ENCODE data around the gene HHIP.

Gene HHIP

DNA sequence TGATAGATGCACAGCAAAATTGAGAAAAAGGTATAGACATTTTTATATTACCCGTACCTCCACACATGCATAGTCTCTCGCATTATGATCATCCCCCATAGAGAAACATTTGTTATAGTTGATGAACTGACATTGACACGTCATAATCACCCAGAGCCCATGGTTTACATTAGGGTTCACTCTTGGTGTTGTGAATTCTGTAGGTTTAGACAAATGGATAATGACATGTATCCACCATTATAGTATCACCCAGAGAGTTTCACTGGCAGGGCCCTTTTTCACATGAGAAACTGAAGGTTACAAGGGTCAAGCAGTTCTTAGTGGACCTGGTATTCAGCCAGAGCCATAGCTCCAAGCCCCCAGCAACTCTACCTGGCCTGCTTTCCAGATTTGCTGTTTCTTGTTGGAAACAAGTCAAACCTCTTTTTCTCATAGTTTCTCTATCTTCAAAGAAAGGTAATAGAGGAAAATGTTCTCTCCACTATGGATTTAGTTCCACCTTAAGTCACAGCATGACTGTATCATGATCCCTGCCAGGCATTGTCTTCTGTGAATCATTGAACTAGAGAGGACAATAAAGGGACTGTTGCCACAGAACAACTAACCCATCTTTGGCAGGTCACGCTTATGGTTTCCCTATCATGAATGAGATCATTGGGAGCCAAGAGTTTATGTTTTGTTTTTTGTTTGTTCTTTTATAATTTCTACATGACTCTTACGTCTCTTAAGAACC, 64.0 kb downstream of the HHIP start:
- DNase-seq = no peak

DNA sequence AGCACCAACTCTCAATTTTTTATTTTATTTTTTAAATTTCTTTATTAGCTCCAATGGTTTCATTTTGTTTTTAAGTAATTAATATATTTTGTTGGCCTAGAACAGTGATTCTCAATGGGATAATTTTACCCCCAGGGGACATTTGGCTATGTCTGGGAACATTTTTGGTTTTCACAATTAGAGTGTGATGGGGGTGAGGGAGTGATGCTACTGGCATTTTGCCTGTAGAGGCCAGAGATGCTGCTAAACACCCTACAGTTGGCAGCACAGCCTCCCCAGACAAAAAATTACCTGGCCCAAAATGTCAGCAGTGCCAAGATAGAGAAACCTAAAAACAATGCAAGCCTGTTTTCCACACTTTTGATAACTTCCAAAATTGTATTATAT, 64.6 kb downstream of the HHIP start:
- DNase-seq = no peak

- DNase-seq = no peak
These were observed 65.9 kb downstream of the HHIP start for GRCh38 chr4:144711700-144712456.

- DNase-seq = no peak
These were observed 66.8 kb downstream of the HHIP start for GRCh38 chr4:144712775-144713174.

DNA sequence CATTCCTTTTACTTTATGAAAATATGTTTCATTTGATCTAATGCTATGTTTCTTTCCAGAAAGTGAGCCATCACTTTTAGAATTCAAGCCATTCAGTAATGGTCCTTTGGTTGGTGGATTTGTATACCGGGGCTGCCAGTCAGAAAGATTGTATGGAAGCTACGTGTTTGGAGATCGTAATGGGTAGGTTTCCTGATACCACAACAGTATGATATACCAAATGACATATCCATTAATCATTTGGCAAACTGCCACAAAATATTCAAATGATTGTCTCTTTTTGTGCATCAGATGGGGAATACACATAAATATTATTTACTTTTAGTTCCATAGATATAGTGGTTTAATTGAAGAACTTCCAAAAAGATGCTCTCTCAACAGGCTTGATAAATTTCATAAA, 68.2 kb downstream of the HHIP start:
- DNase-seq = no peak

GRCh38 chr4:144715230-144715629, 69.3 kb downstream of the HHIP start:
- DNase-seq = no peak

DNA sequence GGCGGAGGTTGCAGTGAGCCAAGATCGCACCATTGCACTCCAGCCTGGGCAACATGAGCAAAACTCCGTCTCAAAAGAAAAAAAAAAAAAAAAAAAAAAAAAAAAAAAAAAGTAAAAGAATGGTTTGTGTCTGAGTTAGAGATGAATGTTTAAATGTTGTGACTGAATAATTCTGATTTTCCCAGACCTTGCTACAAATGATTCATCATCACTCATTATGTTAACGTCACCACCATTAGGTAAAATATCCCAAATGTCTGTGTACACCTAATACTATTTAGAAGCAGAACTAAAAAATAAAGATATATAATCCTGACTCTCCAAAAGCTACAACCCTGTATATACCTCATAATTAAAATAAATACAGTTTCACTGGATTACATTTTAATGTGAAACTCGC, 70.8 kb downstream of the HHIP start:
- DNase-seq = no peak

- DNase-seq = no peak
These were observed 73.1 kb downstream of the HHIP start for GRCh38 chr4:144718958-144719512.

GRCh38 chr4:144720491-144720890, 74.5 kb downstream of the HHIP start:
- no peak for DNase-seq

DNA sequence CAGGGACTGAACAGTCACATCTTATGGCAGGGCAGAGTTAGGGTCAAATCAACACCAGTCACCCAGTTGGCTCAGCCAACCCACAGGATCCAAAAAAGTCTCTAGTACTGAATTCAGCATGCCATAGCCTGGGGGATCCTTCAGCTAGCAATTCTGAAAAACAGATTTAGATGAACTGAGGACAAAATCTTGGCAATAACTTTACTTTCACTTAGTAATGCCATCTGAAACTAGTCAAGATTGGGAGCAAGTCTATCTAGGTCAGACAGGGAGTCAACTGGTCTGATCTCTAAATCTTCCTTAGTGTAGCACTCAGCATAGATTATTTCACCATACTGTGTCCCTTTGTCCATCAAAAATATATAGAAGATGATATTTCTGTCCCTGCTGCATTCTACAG, 76.0 kb downstream of the HHIP start:
- no peak for DNase-seq

DNA sequence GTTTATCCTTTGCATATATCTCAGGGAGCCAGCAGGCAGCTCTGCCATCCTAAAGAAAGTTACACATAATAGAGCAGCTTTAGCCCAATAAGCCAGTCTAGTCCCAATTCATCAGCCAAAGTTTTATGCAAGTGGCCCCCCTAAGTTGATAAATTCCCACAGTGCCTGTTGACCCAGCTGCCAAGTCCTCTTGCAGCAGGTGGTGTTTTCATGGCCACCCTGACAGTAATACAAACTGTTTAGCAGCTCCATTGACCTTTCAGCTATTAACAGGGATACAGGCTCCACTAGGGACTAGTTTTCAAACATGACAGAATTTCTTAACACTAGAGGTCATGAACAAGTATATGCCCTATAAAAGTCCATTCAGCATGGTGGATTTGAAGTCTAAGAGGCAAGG, 77.5 kb downstream of the HHIP start:
- no peak for DNase-seq

DNA sequence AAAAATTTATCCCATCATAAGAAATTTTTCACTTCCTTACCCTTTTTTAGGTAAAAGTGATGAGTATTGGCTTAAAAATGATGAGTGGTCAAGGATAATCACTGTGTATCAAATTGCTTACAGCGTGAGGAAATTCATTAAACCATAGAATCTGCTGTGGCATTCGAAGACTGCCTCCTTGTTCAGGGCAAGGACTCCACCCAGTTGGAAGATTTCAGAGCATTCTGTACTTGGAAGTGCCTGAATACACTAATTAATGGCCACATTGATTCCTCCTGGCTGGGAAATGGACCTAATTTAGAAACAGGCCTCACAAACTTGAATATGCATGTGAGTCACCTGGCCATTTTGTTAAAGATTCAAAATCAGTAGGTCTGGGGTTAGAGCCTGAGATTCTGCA, 83.2 kb downstream of the HHIP start:
- DNase-seq = no peak

- DNase-seq = no peak
These were observed 86.8 kb downstream of the HHIP start for GRCh38 chr4:144732584-144733428.

DNA sequence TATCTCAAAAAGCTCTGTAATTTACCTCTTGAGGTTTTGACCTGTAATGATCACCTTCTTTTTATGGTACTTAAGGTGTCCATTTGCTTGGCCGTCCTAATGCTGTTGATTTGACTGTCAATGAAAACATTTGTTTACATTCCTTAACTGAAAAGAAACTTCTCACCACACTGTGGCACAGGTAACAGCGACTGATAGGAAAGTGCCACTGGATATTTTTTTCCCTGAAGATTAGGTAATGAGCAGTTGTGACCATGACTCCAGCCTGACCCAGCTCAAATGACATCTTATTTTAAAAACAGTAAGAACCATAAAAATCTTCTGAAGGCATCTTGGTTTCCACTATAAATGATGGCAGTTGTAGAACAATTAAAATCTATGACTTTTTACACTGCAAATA, 87.6 kb downstream of the HHIP start:
- DNase-seq = no peak

DNA sequence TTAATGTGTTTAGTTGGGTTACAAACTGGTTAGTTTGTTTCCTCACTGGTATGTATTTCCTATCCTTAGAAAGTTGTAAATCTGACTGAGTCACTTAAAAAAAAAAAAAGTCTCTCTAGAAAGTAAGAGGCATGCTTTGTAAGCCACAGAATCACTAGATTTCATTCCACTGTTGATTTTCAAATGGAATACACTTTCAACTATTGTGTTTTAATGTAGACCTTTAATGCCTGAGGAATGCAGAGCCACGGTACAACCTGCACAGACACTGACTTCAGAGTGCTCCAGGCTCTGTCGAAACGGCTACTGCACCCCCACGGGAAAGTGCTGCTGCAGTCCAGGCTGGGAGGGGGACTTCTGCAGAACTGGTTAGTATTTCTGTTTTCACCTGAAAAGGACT, 88.6 kb downstream of the HHIP start:
- DNase-seq = no peak

GRCh38 chr4:144738649-144739048, 92.7 kb downstream of the HHIP start:
- DNase-seq = no peak

- no peak for DNase-seq
These were observed 93.6 kb downstream of the HHIP start for GRCh38 chr4:144739511-144740033.

GRCh38 chr4:144740316-144740715, 94.4 kb downstream of the HHIP start:
- DNase-seq = no peak

DNA sequence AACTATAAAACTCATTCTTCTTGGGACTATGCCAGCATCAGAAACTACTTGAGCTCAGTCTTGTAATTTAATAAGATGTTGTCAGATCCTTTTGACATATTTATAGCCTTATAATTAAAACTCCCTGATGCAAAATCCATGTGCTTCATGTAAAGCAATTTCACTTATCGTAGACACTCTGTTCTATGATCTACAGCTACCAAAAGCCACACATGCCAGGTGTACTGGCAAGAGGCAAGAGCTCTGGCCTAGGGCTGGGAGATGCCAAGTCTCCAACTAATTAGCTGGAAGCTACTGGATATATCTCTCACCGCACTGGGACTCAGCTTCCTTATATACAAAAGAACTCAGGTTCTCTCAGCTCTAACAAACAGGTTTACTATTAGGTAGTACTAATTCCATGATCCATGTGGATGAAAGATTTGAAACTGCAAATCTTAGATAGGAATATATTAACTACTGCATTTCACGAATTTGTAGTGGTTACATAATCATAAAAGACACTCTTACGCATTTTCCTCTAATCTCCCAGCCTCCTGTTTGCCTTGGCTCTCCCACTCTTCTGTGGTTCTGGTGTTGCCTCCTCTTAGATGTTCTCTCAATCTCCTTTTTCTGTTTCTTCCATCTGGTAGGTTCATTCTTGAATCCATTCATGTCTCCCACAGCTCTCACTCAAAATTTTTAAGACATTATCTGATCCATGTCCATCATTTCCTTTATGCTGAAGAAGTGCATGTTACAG, 103.0 kb downstream of the HHIP start:
- no peak for DNase-seq

- no peak for DNase-seq
These were observed 104.4 kb downstream of the HHIP start for GRCh38 chr4:144750348-144750747.

GRCh38 chr4:144754562-144755410, 108.8 kb downstream of the HHIP start:
- DNase-seq = no peak

Data from retina (tissue), 1 donor.